HS-27A (cell line): ENCODE results near the gene NR3C2.

Experiments used
- DNase-seq: peaks from one replicate; pipeline ENCODE4 v3.0.0-alpha.2; 2012; ENCODE audit warnings: low read depth, missing footprints

The NR3C2 gene

DNA sequence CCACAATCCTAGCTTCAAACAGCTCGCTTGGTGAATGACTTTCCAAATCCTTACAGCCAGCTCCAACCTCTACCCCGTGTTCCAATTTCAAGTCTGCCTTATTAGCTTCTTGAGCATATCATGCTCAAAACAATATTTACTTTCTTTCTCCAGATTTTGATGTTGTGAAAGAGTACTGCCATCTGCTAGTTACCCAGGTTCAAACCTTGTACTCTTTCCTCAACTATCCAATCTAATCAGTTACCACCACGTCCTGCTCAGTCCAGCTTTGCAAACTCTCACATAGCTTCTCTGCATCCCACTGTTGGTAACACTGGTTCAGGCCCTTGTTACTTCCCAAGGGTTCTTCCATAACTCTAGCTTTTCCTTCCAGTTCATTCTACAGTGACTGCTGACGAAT, 179.1 kb downstream of the NR3C2 start:
- no peak for DNase-seq

GRCh38 chr4:148261848-148262247, 180.4 kb downstream of the NR3C2 start:
- no peak for DNase-seq

GRCh38 chr4:148259841-148260240, 182.4 kb downstream of the NR3C2 start:
- DNase-seq: no peak

DNA sequence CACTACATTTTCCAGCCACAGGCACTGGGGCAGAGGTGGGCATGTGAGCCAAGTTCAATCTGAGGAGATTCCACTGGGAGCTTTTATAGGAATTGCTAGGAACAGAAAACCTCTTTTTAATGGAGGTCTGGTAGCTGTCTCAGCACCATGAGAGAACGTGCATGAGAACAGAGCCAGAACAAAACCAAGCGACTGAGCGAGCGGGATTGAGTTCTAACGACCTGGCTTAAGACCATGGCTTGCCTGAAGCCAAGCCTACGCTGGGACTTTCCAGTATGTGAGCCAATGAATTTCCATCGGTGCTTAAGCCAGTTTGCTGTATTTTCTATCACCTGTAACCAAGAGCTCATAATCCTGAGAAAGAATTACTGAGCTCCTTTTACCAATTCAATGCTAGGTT, 183.7 kb downstream of the NR3C2 start:
- DNase-seq: no peak

DNA sequence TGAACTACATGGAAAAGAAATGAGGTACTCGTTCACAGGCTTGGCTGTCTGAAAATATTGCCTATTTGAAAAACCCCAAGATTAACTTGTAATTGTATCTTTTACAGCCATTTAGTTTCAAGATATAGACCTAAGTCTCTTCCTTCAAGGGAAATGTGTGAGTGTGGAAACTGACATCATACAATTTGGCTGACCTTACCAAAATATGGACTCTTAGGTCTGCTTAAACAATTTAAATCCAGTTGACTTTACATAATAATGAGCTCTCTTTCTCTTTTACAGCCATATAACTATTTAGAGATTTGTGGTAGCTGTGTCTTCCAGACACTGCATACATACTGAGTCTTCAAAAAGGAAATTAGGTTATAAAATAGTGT, 186.9 kb downstream of the NR3C2 start:
- no peak for DNase-seq

DNA sequence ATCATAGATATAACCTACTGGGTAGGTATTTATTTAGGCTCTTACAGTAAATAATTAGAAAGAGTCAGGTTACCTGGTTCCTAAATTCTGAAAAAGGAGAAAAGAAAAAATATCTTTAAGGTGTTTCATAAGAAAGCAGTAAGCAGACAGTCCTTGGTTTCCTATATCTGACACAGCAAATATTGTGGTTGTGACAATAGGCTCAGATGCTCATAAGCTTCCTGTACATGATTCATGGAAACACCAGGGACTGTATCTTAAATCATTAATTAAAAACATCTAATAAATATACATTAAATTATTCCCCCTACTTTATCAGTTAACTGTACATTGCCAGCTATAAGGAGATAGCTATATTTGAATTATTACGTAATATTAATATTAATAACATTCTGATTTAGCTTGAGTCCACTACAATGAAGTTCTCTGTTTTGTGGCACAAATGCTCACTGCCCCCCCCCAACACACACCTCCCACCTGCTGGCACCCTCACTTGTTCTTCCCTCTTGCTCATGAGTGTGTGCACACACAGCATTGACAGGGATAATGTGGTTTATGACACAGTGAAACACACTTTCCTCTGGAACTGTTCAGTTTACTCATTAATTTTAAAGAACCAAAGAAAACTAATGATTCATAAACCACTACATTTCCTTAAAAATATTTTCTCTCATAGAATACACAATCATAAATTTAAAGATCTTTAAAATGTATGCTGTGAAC, 187.4 kb downstream of the NR3C2 start:
- DNase-seq: no peak

- DNase-seq: no peak
These were observed 188.4 kb downstream of the NR3C2 start for GRCh38 chr4:148253768-148254167.

DNA sequence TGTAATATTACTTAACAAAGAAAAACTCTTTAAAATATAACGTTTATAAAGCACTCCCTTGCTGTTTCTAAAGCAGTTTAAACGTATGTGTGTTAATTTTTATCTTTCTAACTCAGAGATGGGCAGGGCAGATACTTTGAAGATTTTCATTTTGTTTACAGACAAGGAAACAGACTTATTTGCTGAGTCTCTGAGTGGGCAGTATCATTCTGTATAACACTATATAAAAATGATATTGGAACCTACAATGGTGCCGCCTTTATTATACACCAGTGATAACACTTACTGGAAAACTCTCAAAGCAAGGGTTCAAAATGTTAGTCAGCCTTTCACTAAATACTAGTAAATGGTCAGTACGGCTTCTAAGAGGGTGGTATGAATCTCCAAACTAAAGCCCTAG, 193.4 kb downstream of the NR3C2 start:
- DNase-seq: no peak

DNA sequence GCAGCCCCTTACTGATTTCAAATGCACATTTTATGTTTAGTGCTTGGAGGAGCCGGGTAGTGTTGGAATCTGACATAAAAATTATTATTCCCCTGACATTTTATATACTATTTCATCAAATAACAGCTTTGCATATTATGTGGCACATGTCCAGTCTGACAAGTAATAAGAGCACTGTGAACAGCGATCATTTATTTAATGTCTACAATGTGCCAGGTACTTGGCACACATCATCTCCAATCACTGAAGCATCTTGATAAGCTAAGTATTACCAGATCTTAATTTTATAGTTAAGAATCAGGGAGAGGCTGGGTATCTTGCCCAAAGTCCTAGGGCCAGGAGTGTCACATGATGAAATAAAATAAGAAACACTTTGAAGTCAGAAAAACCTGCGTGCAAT, 197.2 kb downstream of the NR3C2 start:
- no peak for DNase-seq

GRCh38 chr4:148243837-148244236, 198.4 kb downstream of the NR3C2 start:
- DNase-seq: no peak

DNA sequence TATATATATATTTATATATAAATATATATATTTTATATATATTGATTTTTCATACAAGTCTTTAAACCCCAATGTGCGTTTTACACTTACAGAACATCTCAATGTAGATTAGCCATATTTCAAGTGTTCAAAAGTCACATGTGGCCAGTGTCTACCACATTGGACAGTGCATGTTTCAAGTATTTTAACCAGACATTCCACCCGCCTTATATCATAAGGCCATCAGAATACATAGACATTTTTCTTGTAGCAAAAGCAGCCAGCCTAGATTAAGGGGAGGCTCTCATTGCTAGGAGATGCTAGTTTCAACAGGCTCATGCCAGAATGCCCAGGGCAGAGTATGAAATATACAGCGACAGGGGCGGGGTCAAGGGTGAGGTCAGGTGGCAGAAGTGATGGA, 202.0 kb downstream of the NR3C2 start:
- no peak for DNase-seq

DNA sequence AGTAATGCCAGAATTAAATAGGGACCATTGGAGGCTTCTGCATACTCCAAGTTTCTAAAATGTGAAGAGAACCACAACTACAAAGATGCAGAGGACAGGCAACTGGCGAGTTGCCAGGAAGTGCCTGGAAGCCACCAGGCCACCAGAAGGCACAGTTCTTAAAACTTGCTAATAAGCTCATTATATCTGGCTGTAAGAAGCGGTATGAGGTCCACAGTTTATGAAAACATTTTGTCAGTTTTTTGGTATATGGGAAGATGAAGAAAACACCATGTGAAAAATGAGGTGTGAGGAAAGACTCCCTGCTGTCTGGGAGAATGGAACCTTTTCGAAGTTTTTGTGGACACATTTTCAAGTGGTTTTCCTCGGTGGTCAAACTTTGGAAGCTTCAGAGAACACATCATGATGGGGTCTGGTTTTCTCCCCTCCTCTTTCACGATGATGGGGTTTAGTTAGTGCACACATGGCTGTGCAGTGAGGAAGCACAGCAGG, 202.7 kb downstream of the NR3C2 start:
- DNase-seq: no peak

- DNase-seq: no peak
These were observed 203.3 kb downstream of the NR3C2 start for GRCh38 chr4:148238811-148239493.

DNA sequence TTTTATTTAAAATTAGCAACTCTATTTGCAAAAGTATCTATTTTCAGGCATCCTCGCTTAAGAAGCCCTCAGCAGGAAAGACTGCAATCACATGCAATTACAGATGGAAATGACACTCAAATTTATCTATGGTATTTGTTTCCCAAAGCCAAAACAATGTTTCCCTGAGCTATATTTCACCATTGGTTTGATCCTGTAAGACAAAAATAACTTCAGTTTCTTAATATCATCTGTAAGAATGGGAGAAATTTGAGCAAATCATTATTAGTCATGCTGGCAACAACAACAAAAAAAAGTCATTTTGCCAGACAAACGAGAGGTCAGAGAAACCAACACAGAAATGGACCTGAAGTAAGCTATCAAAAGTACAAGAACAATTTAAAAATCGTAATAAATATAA, 204.1 kb downstream of the NR3C2 start:
- DNase-seq: no peak

DNA sequence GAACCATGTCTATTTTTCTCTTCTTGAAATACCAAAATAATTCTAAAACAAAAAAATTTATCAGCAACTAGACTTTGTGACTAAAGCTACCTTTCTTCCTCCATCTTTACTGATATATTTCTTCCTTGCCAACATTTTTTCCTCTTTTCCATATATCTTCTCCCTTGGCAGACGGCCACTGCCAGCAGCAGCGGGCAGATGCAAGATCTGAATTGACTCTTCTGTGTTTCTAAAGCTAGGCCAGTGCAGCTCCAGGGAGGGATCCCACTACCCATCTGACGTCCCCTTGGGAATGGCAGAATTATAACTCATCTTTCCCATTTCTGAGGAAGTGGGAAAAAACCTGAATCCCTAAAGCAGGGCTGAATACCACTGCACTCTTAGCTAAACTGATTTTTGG, 206.4 kb downstream of the NR3C2 start:
- DNase-seq: no peak

DNA sequence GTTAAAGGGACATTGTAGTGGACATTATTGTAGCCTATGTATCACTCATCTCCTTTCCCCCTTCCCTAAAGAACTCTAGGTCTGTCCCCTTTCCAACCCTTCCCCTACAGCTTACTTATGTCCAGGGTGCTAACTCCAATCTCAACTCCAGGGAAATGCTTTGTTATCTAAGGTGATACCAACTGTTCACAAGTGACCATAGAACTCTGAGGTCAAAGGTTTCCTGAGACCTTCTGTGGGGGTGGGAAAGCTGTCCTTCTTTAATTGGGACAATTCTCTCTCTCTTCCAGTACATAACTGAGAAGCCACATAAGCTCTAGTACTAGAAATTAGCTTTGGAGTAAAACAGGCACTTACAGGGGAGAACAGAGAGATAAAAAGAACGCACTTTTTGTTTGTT, 212.4 kb downstream of the NR3C2 start:
- DNase-seq: no peak

- no peak for DNase-seq
These were observed 213.2 kb downstream of the NR3C2 start for GRCh38 chr4:148229028-148229427.

- no peak for DNase-seq
These were observed 215.1 kb downstream of the NR3C2 start for GRCh38 chr4:148227147-148227546.

- DNase-seq: no peak
These were observed 215.9 kb downstream of the NR3C2 start for GRCh38 chr4:148226341-148226740.

- peak; percentile 15 for DNase-seq
These were observed 216.6 kb downstream of the NR3C2 start for GRCh38 chr4:148225639-148226038.

DNA sequence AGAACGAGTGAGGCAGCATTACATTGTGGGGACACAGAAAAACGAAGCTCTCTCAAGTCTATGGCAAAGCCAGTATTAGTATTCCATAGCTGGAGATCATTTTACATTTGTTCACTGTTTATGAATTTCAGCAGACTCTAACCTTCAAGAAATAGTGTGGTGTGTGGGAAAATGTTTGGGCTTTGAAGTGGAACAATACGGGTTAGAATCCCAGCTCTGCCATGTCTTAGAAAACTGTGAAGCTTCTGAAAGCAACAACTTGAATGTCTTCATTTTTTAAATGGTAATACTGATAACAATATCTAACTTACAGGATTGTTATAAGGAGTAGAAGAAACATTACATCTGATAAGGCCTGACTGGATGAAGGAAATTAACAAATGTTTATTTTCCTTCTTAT, 217.7 kb downstream of the NR3C2 start:
- no peak for DNase-seq

- no peak for DNase-seq
These were observed 219.1 kb downstream of the NR3C2 start for GRCh38 chr4:148222991-148223660.
